GM12801 (cell line): ENCODE data around the gene CDHR2.

Source experiments
- CTCF ChIP-seq: IDR thresholded peaks from one replicate; pipeline ENCODE4 v1.5.1; 2011; ENCODE audit warnings: control low read depth; ENCODE audit not compliant: insufficient read length; ENCODE audit errors: extremely low read depth

Gene CDHR2

DNA sequence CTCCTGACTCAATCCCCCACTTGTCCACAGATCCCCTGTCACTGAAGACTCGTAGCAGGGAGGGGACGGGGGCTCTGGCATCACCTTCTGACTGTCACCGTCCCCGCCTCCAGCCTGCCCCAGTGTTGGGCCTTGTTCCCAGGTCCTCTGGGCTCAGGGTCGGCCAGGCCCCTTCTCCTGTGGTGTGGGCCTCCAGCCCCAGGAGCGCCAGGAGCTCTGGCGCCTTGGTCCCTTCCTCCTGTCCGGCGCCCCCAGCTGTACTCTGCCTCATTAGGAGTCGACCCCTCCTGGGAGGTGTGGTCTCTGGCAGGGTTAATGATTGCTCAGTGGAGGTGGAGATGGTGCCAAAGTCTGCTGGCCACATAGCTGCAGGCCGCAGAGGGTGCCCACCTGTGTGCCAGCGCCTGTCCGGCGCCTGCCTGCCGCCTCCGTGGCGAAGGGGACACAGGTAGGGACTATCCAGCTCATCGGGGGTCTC is at the start of gene CDHR2:
TSS of gene CDHR2 (plus strand) at position 376 of the 478 bp plus-strand sequence. CDS start 16,011 bp downstream, outside the sequence.
- no peak for TF ChIP-seq CTCF

DNA sequence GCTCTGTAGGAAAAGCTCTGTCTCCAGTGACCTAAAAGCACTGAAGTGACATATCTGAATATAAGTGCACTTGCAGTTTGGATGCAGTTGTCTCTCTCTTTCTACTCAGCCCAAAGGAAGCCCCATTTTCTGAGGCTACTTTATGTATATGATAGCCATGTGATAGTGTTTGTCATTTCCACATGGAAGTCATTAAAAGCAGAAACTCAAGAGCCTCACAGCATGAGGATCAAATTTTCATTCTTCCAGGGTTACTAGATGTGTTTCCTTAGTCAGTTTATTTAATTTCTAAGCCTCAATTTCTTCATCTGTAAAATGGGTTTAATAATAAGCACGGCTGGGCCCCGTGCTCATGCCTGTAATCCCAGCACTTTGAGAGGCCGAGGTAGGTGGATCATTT is 48.6 kb upstream of the CDHR2 start:
- no peak for TF ChIP-seq CTCF

DNA sequence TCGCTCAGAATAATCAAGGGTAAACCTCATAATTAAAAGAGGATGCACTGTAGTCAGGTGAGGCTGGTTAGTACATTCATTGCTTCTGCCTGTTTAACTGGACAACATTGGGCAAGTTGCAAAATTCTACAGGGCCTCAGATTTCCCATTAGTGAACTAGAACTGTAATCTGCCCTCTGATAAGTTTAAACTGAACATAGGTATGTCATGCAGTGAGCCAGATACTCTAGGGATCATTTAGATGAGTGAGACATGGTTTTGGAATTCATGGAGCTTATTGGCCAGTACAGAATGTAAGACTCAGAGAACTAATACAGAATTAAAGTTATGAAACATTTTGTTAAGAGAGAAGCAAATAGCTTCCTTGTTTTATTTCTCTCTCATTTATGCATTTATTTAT is 47.8 kb upstream of the CDHR2 start:
- TF ChIP-seq CTCF = no peak

DNA sequence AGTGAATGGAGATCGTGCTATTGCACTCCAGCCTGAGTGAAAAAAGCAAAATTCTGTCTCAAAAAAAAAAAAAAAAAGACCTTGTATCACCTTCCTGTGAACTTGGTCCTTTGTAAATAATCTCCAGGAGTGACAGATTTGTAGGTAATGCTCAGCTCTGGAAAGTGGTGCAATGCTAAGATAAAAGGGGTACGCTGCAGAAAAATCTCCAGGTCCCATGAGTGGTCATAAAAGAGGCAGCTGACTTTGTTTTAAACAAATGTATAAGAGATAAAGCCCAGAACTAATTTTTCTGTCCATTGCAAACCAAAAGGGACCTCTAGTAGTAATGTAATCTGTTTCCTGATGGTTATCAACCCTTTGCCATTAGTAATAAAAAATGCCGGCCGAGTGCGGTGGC is 45.6 kb upstream of the CDHR2 start:
- TF ChIP-seq CTCF = no peak

- TF ChIP-seq CTCF = no peak
Measured at GRCh38 chr5:176507911-176508310, 41.2 kb upstream of the CDHR2 start.

GRCh38 chr5:176508603-176509002 is 40.5 kb upstream of the CDHR2 start:
- TF ChIP-seq CTCF = no peak

DNA sequence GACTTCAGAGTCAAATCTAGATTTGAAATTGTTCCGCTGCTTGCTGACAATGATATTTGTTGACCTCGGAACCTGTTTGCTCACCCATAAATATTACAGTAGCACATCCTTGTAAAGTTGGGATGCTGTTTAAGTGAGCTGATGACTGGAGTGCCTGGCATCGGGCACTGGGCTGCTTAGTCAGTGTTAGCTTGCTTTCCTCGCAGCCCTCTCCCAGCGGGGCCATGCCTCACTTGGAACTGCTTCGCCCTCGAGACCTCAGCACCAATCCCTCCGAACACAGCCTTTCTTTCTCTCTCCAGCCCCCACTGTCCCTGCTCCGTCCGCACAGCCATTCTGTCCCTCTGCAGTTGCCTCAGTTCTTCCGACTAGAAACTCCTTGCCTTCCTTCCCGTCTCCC is 35.4 kb upstream of the CDHR2 start:
- TF ChIP-seq CTCF = no peak
